ENCODE data around the gene PHPT1. TPM values are rescaled to one million over a fixed set of nuclear protein-coding genes. Genes with fewer than 3 reads are reported as not detected.

PHPT1 gene
- total RNA-seq, 5 donors from 2014 or later (not counting 1 experiment from before 2014, with no cell fraction given): 23.3 to 56.8 (median 43.5) TPM

- Mint-ChIP-seq H3K4me1 (peaks cover 8 to 12% (median 9%) of the 10 kb centered on the region in 3 donors), H3K4me3 (no peak overlapping the region), H3K27me3 (no peaks in the 10 kb centered on the region), H3K27ac (no peak overlapping the region), H3K36me3 (peaks cover 2% of the 10 kb centered on the region), H3K9me3 (no peaks in the 10 kb centered on the region)
- no peaks in the 10 kb centered on the region for H3K4me1 ChIP-seq (ENCODE audit: control insufficient read depth in 1 of 2, extremely low read depth in 1 of 2, insufficient read depth in 2 of 2, low read length in 2 of 2)
- no peaks in the 10 kb centered on the region for H3K27me3 ChIP-seq (replicated peaks in 1 of 2; ENCODE audit: control insufficient read depth in 2 of 2, extremely low read depth in 1 of 2, insufficient read depth in 2 of 2, low read length in 1 of 2)
- H3K27ac ChIP-seq (ENCODE audit: low read length): no peak overlapping the region
- 94% methylated on average over 37 of the region's 42 CpGs for WGBS (ENCODE audit: insufficient coverage)
- CTCF ChIA-PET: interaction anchor here in 1 of 2 donors (0.6 kb wide), 1 partner anchor 18 kb away, joined by 3 read pairs; no protein-coding TSS in a partner anchor
- DNase-seq (no peak), ATAC-seq (replicated peaks in 1 of 4) (no peak)
- no peaks in the 10 kb centered on the region for H3K9me3 ChIP-seq
- H3K4me3 ChIP-seq (ENCODE audit: control insufficient read depth in 1 of 2, extremely low read depth in 1 of 2, low read length in 1 of 2): no peak overlapping the region
- POLR2A ChIA-PET: no interaction called here
- H3K36me3 ChIP-seq (ENCODE audit: control insufficient read depth in 2 of 2, extremely low read depth in 1 of 2, insufficient read depth in 1 of 2, low read length in 1 of 2): peaks cover 9 to 27% of the 10 kb centered on the region in 2 donors
Observed at GRCh38 chr9:136821826-136822544, 27.2 kb upstream of the PHPT1 start.

- 97% methylated on average over 18 of the region's 30 CpGs for WGBS (ENCODE audit: insufficient coverage)
Observed at GRCh38 chr9:136823136-136824046, 25.8 kb upstream of the PHPT1 start.

GRCh38 chr9:136824496-136825225, 24.5 kb upstream of the PHPT1 start:
- ATAC-seq (replicated peaks in 1 of 4): no peak
- no peaks in the 10 kb centered on the region for H3K9me3 ChIP-seq
- Mint-ChIP-seq H3K27me3 (no peaks in the 10 kb centered on the region), H3K9me3 (no peaks in the 10 kb centered on the region), H3K4me3 (no peak overlapping the region), H3K36me3 (no peaks in the 10 kb centered on the region), H3K27ac (no peak overlapping the region), H3K4me1 (peaks cover 8 to 9% (median 8%) of the 10 kb centered on the region in 3 donors)
- DNase-seq: no peak
- no peaks in the 10 kb centered on the region for H3K4me1 ChIP-seq (ENCODE audit: control insufficient read depth in 1 of 2, extremely low read depth in 1 of 2, insufficient read depth in 2 of 2, low read length in 2 of 2)
- peaks cover 13 to 45% of the 10 kb centered on the region in 2 donors for H3K36me3 ChIP-seq (ENCODE audit: control insufficient read depth in 2 of 2, extremely low read depth in 1 of 2, insufficient read depth in 1 of 2, low read length in 1 of 2)
- 90% methylated on average over 9 of the region's 21 CpGs for WGBS (ENCODE audit: insufficient coverage)
- H3K4me3 ChIP-seq (ENCODE audit: control insufficient read depth in 1 of 2, extremely low read depth in 1 of 2, low read length in 1 of 2): no peak overlapping the region
- H3K27ac ChIP-seq (ENCODE audit: low read length): no peak overlapping the region
- CTCF ChIA-PET: interaction anchor here in 1 of 2 donors (0.6 to 0.7 kb wide), 2 partner anchors 11 to 16 kb away, joined by 3 to 5 read pairs; no protein-coding TSS in a partner anchor
- no peaks in the 10 kb centered on the region for H3K27me3 ChIP-seq (replicated peaks in 1 of 2; ENCODE audit: control insufficient read depth in 2 of 2, extremely low read depth in 1 of 2, insufficient read depth in 2 of 2, low read length in 1 of 2)
- POLR2A ChIA-PET: no interaction called here

More at GRCh38 chr9:136823136-136824046, 25.8 kb upstream of the PHPT1 start:
- Histone ChIP-seq H3K9me3 (no peaks in the 10 kb centered on the region), H3K4me1 (ENCODE audit: control insufficient read depth in 1 of 2, extremely low read depth in 1 of 2, insufficient read depth in 2 of 2, low read length in 2 of 2) (no peaks in the 10 kb centered on the region), H3K36me3 (ENCODE audit: control insufficient read depth in 2 of 2, extremely low read depth in 1 of 2, insufficient read depth in 1 of 2, low read length in 1 of 2) (peaks cover 13 to 33% of the 10 kb centered on the region in 2 donors), H3K27me3 (replicated peaks in 1 of 2; ENCODE audit: control insufficient read depth in 2 of 2, extremely low read depth in 1 of 2, insufficient read depth in 2 of 2, low read length in 1 of 2) (no peaks in the 10 kb centered on the region), H3K27ac (ENCODE audit: low read length) (no peak overlapping the region), H3K4me3 (ENCODE audit: control insufficient read depth in 1 of 2, extremely low read depth in 1 of 2, low read length in 1 of 2) (no peak overlapping the region)
- Mint-ChIP-seq H3K9me3 (no peaks in the 10 kb centered on the region), H3K4me3 (no peak overlapping the region), H3K27ac (no peak overlapping the region), H3K27me3 (no peaks in the 10 kb centered on the region), H3K4me1 (peaks cover 8 to 9% (median 8%) of the 10 kb centered on the region in 3 donors), H3K36me3 (no peaks in the 10 kb centered on the region)
- ATAC-seq (replicated peaks in 1 of 4): no peak
- DNase-seq: no peak
- ChIA-PET CTCF (interaction anchor here in 1 of 2 donors (0.6 kb wide), 1 partner anchor 17 kb away, joined by 3 read pairs; no protein-coding TSS in a partner anchor), POLR2A (no interaction called here)

GRCh38 chr9:136825295-136826187, 23.7 kb upstream of the PHPT1 start:
- CTCF ChIA-PET: no interaction called here
- Histone ChIP-seq H3K4me1 (ENCODE audit: control insufficient read depth in 1 of 2, extremely low read depth in 1 of 2, insufficient read depth in 2 of 2, low read length in 2 of 2) (no peaks in the 10 kb centered on the region), H3K27ac (ENCODE audit: low read length) (no peak overlapping the region), H3K27me3 (replicated peaks in 1 of 2; ENCODE audit: control insufficient read depth in 2 of 2, extremely low read depth in 1 of 2, insufficient read depth in 2 of 2, low read length in 1 of 2) (no peaks in the 10 kb centered on the region), H3K4me3 (ENCODE audit: control insufficient read depth in 1 of 2, extremely low read depth in 1 of 2, low read length in 1 of 2) (no peak overlapping the region), H3K9me3 (no peaks in the 10 kb centered on the region), H3K36me3 (ENCODE audit: control insufficient read depth in 2 of 2, extremely low read depth in 1 of 2, insufficient read depth in 1 of 2, low read length in 1 of 2) (peaks cover 13 to 45% of the 10 kb centered on the region in 2 donors)
- Mint-ChIP-seq H3K4me3 (no peak overlapping the region), H3K27ac (no peak overlapping the region), H3K36me3 (no peaks in the 10 kb centered on the region), H3K27me3 (no peaks in the 10 kb centered on the region), H3K9me3 (no peaks in the 10 kb centered on the region), H3K4me1 (peaks cover 6 to 7% (median 7%) of the 10 kb centered on the region in 3 donors)
- no peak for DNase-seq
- no peak for ATAC-seq (replicated peaks in 1 of 4)
- WGBS (ENCODE audit: insufficient coverage): 97% methylated on average over 35 of the region's 44 CpGs
- POLR2A ChIA-PET: no interaction called here

- 93% methylated on average over 5 of the region's 17 CpGs for WGBS (ENCODE audit: insufficient coverage)
- Histone ChIP-seq H3K27me3 (replicated peaks in 1 of 2; ENCODE audit: control insufficient read depth in 2 of 2, extremely low read depth in 1 of 2, insufficient read depth in 2 of 2, low read length in 1 of 2) (no peaks in the 10 kb centered on the region), H3K27ac (ENCODE audit: low read length) (no peak overlapping the region), H3K4me3 (ENCODE audit: control insufficient read depth in 1 of 2, extremely low read depth in 1 of 2, low read length in 1 of 2) (no peak overlapping the region), H3K36me3 (ENCODE audit: control insufficient read depth in 2 of 2, extremely low read depth in 1 of 2, insufficient read depth in 1 of 2, low read length in 1 of 2) (peaks cover 13 to 48% of the 10 kb centered on the region in 2 donors), H3K4me1 (ENCODE audit: control insufficient read depth in 1 of 2, extremely low read depth in 1 of 2, insufficient read depth in 2 of 2, low read length in 2 of 2) (no peaks in the 10 kb centered on the region), H3K9me3 (no peaks in the 10 kb centered on the region)
- H3K27me3 Mint-ChIP-seq: no peaks in the 10 kb centered on the region
- DNase-seq (no peak), ATAC-seq (replicated peaks in 1 of 4) (no peak)
- H3K36me3 Mint-ChIP-seq: no peaks in the 10 kb centered on the region
- no peak overlapping the region for H3K27ac Mint-ChIP-seq
- ChIA-PET POLR2A (no interaction called here), CTCF (no interaction called here)
- no peak overlapping the region for H3K4me3 Mint-ChIP-seq
- H3K9me3 Mint-ChIP-seq: no peaks in the 10 kb centered on the region
- peaks cover under 1% of the 10 kb centered on the region in 3 donors for H3K4me1 Mint-ChIP-seq
Observed at GRCh38 chr9:136826188-136826541, 23.0 kb upstream of the PHPT1 start.
